WI38 (cell line): Measurements from ENCODE around the gene UTP25.

ENCODE experiments used
- H3K4me3 ChIP-seq: 2 replicates; pipeline ENCODE4 v1.5.1; 2011; ENCODE audit warnings: low read depth, mild to moderate bottlenecking, control low read depth, low read length
- TF ChIP-seq, protein P1 (sequence below): IDR thresholded peaks from 2 replicates; pipeline ENCODE4 v1.5.1; 2012; ENCODE audit warnings: low read depth, mild to moderate bottlenecking, control low read depth, low read length

UTP25 gene

DNA sequence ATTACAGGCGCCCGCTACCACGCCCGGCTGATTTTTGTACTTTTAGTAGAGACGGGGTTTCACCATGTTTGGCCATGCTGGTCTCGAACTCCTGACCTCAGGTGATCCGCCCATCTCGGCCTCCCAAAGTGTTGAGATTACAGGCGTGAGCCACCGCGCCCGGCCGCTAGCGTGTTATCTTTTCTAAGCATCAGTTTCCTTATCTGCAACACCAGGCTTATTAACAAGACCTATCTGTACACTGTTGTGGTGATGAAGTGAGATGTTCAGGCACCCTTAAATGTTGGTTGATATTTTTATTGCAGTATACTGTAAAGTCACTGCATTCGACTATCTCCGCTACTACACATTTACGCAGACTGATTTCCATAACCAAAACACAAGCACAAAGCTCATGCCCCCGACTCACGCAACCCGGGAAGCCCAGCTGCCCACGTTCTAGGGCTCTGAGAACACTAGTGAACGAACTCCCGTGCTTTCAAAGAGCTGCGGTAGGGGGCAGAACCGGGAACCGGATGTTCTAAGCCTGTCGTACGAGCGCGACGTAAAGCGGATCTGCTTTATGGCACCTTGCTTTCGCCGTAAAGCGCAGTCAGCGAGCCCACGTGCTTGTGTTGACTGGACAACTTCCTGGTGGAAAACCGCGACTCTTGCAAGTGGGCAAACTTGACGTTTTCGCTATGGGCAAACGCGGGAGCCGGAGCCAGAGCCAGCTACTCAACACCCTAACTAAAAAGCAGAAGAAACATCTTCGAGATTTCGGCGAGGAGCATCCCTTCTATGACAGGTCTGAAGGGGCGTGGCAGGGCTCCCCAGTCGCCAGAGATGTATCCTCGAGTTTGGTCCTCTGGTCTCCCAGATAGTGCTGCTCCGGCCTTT lies at the start of gene UTP25:
TSS of gene UTP25 (plus strand) at position 589 of the 879 bp plus-strand sequence. CDS start at position 681, 92 bp downstream.
- TF ChIP-seq, protein P1, sequence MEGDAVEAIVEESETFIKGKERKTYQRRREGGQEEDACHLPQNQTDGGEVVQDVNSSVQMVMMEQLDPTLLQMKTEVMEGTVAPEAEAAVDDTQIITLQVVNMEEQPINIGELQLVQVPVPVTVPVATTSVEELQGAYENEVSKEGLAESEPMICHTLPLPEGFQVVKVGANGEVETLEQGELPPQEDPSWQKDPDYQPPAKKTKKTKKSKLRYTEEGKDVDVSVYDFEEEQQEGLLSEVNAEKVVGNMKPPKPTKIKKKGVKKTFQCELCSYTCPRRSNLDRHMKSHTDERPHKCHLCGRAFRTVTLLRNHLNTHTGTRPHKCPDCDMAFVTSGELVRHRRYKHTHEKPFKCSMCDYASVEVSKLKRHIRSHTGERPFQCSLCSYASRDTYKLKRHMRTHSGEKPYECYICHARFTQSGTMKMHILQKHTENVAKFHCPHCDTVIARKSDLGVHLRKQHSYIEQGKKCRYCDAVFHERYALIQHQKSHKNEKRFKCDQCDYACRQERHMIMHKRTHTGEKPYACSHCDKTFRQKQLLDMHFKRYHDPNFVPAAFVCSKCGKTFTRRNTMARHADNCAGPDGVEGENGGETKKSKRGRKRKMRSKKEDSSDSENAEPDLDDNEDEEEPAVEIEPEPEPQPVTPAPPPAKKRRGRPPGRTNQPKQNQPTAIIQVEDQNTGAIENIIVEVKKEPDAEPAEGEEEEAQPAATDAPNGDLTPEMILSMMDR = peak; percentile 65
- H3K4me3 ChIP-seq = peak within 1 kb of the TSS; percentile 92

GRCh38 chr1:209778102-209778501 lies 49.7 kb upstream of the UTP25 start:
- TF ChIP-seq, protein P1 = no peak
- no peak overlapping the region for H3K4me3 ChIP-seq

GRCh38 chr1:209780268-209780667 lies 47.5 kb upstream of the UTP25 start:
- TF ChIP-seq, protein P1 = no peak

GRCh38 chr1:209783386-209783785 lies 44.4 kb upstream of the UTP25 start:
- TF ChIP-seq, protein P1 = no peak
- H3K4me3 ChIP-seq = peak overlapping the region; percentile 94

More at GRCh38 chr1:209780268-209780667, 47.5 kb upstream of the UTP25 start:
- H3K4me3 ChIP-seq = no peak overlapping the region

DNA sequence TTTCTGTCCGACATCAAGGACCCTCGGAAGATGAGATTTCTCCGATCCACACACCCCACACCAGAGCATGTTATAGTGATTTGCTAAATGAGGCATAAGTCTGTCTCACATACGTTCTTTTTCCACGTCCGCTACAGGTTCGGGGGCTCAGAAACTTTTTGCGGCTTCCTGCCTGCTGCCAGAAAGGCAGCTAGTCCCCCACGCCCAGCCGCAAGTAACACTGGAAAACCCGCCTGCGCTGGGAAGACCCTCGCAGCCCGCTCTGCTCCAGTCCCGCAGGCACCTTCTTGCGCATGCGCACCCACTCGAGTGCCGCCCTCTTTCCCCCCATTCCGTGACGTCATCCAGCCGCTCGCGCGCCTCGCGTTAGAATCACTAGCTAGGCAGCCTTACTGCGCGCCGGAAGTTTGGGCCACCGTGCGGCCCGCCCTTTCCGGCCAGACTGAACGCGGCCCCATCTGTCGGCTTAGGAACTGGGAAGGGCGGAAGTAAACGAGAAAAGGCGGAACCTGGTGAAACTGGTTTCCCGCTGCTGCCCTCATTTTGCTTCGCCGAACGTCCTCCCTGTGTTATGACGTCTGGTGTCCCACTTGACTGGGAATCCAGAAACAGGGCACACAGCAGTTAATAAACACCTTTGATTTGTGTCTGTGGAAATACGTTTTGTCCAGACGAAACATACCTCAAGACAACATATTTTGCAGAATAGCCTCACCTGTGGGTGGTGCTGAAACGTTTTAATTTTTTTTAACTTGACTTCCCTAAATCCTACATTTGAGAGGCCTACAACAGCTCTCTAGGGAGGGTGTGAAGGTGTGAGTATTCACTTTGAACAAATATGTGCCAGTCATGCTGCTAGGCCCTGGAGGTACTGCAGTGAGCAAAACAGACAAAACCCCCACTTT lies 43.3 kb upstream of the UTP25 start, which contains the start of gene C1orf74:
TSS of gene C1orf74 (minus strand) at position 295 of the 905 bp plus-strand sequence. CDS start 925 bp downstream, outside the sequence.
- H3K4me3 ChIP-seq = peak within 1 kb of the TSS; percentile 94
- TF ChIP-seq, protein P1 = no peak

GRCh38 chr1:209785592-209785991 lies 42.2 kb upstream of the UTP25 start:
- H3K4me3 ChIP-seq = no peak overlapping the region
- TF ChIP-seq, protein P1 = no peak

- H3K4me3 ChIP-seq = no peak overlapping the region
- TF ChIP-seq, protein P1 = no peak
Measured at GRCh38 chr1:209786146-209786545, 41.6 kb upstream of the UTP25 start.
